Mesodermal cell (in vitro differentiated cells): ENCODE data around the gene AOPEP.

ENCODE experiments used
- H3K27ac ChIP-seq: 2 replicates; pipeline ENCODE4 v1.7.0; 2013; ENCODE audit warnings: mild to moderate bottlenecking, low read depth, low read length, moderate library complexity; ENCODE audit not compliant: severe bottlenecking
- H3K36me3 ChIP-seq: 2 replicates; pipeline ENCODE4 v1.7.1; 2013; ENCODE audit warnings: mild to moderate bottlenecking, low read length, moderate library complexity; ENCODE audit not compliant: control insufficient read depth, insufficient read depth
- H3K4me1 ChIP-seq: one replicate; pipeline ENCODE4 v1.7.1; 2013; ENCODE audit warnings: mild to moderate bottlenecking, low read length; ENCODE audit not compliant: insufficient read depth, control insufficient read depth, poor library complexity, severe bottlenecking
- H3K4me3 ChIP-seq: 2 replicates; pipeline ENCODE4 v1.7.0; 2013; ENCODE audit warnings: low read length, control low read depth, mild to moderate bottlenecking; ENCODE audit not compliant: insufficient read depth, poor library complexity, severe bottlenecking; ENCODE audit errors: extremely low read depth
- H3K9me3 ChIP-seq: 2 replicates; pipeline ENCODE4 v1.7.1; 2013; ENCODE audit warnings: mild to moderate bottlenecking, low read length, moderate library complexity; ENCODE audit not compliant: control insufficient read depth
- WGBS, 2 experiments: methylation state at CpG; one replicate each; pipeline ENCODE4 v1.1.5; 2013; ENCODE audit warnings: missing lambda C conversion rate in 2 of 2; ENCODE audit not compliant: insufficient coverage in 2 of 2; 5-methylcytosine and 5-hydroxymethylcytosine counted together

Gene AOPEP

DNA sequence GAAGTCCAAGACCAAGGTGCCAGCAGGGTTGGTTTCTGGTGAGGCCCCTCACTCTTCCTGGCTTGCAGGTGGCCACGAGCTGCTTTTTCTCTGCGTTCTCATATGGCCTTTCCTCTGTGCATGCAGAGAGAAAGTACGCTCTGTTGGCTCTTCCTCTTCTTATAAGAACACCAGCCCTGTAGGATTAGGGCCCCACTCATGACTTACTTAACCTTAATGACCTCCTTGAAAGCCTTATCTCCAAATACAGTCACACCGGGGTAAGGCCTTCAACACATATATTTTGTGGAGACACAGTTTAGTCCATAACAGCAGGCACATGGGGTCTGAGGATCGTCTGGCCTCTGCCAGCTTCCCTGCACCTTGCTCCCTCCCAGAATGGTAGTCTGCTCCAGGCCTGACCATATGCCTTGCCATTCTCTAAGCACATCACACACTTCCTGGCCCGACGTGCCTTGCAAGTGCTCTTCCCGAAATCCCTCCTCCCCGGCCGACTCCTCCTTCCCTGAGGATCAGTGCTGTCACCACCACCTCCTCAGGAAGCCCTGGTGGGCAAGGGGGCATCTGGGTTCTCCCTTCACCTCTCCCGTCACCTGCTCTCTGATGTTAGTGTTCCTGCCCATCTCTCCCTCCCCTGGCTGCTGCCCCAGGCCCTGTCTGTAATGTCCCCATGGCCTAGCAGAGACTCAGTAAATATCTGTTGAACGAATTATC is 200.7 kb downstream of the AOPEP start:
- no peak overlapping the region for H3K4me3 ChIP-seq
- no peaks in the 10 kb centered on the region for H3K9me3 ChIP-seq
- H3K4me1 ChIP-seq, result peaks cover 46% of the 10 kb centered on the region
- WGBS, 2 experiments, result 94 to 96% methylated on average over 11 of the region's 12 CpGs
- H3K27ac ChIP-seq, result no peak overlapping the region
- peaks cover 26% of the 10 kb centered on the region for H3K36me3 ChIP-seq

GRCh38 chr9:94927762-94928670 is 201.5 kb downstream of the AOPEP start:
- WGBS, 2 experiments, result 86 to 89% methylated on average over 12 to 13 of the region's 21 CpGs
- Histone ChIP-seq H3K4me3 (no peak overlapping the region), H3K4me1 (peaks cover 43% of the 10 kb centered on the region), H3K27ac (no peak overlapping the region), H3K36me3 (peaks cover 26% of the 10 kb centered on the region), H3K9me3 (no peaks in the 10 kb centered on the region)

GRCh38 chr9:94928691-94929368 is 202.3 kb downstream of the AOPEP start:
- 79 to 81% methylated on average over 8 to 11 of the region's 13 CpGs for WGBS, 2 experiments
- Histone ChIP-seq H3K4me3 (no peak overlapping the region), H3K4me1 (peaks cover 37% of the 10 kb centered on the region), H3K9me3 (no peaks in the 10 kb centered on the region), H3K27ac (no peak overlapping the region), H3K36me3 (peaks cover 26% of the 10 kb centered on the region)

GRCh38 chr9:94929369-94929756 is 202.9 kb downstream of the AOPEP start:
- Histone ChIP-seq H3K27ac (no peak overlapping the region), H3K9me3 (no peaks in the 10 kb centered on the region), H3K36me3 (peaks cover 22% of the 10 kb centered on the region), H3K4me3 (no peak overlapping the region), H3K4me1 (peaks cover 34% of the 10 kb centered on the region)
- WGBS, 2 experiments, result 93 to 100% methylated on average over 5 to 7 of the region's 9 CpGs

- H3K36me3 ChIP-seq, result peaks cover 13% of the 10 kb centered on the region
- no peak overlapping the region for H3K27ac ChIP-seq
- WGBS, 2 experiments, result no CpG with 5 or more reads among the region's 3 CpGs
- H3K9me3 ChIP-seq, result no peaks in the 10 kb centered on the region
- no peak overlapping the region for H3K4me3 ChIP-seq
- H3K4me1 ChIP-seq, result peaks cover 34% of the 10 kb centered on the region
Measured at GRCh38 chr9:94931036-94931633, 204.6 kb downstream of the AOPEP start.

- Histone ChIP-seq H3K36me3 (peaks cover 10% of the 10 kb centered on the region), H3K9me3 (no peaks in the 10 kb centered on the region)
- 77 to 98% methylated on average over 1 to 3 of the region's 5 CpGs for WGBS, 2 experiments
Measured at GRCh38 chr9:94931740-94932139, 205.2 kb downstream of the AOPEP start.

GRCh38 chr9:94932652-94933510 is 206.4 kb downstream of the AOPEP start:
- Histone ChIP-seq H3K4me1 (peaks cover 38% of the 10 kb centered on the region), H3K27ac (no peak overlapping the region), H3K4me3 (no peak overlapping the region), H3K9me3 (no peaks in the 10 kb centered on the region), H3K36me3 (peaks cover 10% of the 10 kb centered on the region)
- 92 to 94% methylated on average over 7 to 9 of the region's 12 CpGs for WGBS, 2 experiments

More at GRCh38 chr9:94931740-94932139, 205.2 kb downstream of the AOPEP start:
- Histone ChIP-seq H3K4me1 (peaks cover 31% of the 10 kb centered on the region), H3K27ac (peak overlapping the region; percentile 45), H3K4me3 (no peak overlapping the region)

DNA sequence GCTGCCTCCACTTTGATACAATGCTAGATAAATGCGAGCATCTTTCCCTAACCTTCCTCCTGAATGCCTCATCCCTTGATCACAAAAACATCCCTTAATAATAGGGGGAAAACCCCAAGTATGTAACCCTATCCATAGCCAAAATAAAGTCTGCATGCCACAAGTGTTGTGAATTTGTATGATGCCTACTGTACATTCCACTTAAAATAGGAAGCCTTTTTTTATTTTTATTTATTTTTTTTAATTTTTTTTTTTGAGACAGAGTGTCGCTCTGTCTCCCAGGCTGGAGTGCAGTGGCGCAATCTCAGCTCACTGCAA is 207.0 kb downstream of the AOPEP start:
- Histone ChIP-seq H3K4me1 (peaks cover 38% of the 10 kb centered on the region), H3K9me3 (no peaks in the 10 kb centered on the region), H3K4me3 (no peak overlapping the region), H3K36me3 (peaks cover 14% of the 10 kb centered on the region), H3K27ac (no peak overlapping the region)
- no CpG with 5 or more reads among the region's 3 CpGs for WGBS, 2 experiments

GRCh38 chr9:94934816-94935328 is 208.4 kb downstream of the AOPEP start:
- Histone ChIP-seq H3K27ac (no peak overlapping the region), H3K4me3 (no peak overlapping the region), H3K36me3 (peaks cover 14% of the 10 kb centered on the region), H3K9me3 (no peaks in the 10 kb centered on the region), H3K4me1 (peaks cover 32% of the 10 kb centered on the region)
- 75 to 84% methylated on average over 2 to 6 of the region's 9 CpGs for WGBS, 2 experiments
